Measurements from ENCODE around the gene PTPRD.

Gene PTPRD

GRCh38 chr9:8764051-8764450 is 1848.8 kb downstream of the PTPRD start:
- in situ Hi-C loops (cut with MboI; ENCODE audit: low sequenced_read_pairs), result no loop called here

DNA sequence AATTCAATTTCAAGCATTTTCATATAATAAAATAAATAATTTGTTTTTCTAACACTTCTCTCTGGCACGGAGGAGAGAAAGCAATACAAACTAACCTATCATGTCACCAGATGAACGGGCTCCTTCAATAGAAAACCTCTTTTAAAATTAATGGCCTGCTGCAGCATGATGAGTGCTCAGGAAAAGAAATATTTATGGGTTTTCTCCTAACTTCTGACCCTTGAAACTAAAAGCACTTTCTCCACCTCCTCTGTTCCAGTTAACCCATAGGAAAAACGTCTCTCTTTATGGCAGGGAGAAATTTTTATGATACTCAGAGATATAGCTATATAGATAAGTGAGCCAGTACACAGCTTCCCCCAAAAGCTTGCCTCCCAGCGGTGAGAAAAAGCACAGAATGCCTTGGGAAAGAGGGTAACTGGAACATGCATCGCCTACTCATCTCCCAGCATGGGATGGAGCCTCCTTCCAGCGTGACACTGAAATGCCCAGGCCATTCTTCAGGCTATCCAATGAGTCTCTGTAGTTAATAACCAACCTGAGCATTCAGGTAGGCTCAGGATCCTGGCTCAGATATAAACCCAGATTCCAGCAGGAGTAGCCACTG is 1850.2 kb downstream of the PTPRD start:
- in situ Hi-C loops (cut with MboI; ENCODE audit: low sequenced_read_pairs), result no loop called here

- in situ Hi-C loops (cut with MboI; ENCODE audit: low sequenced_read_pairs), result no loop called here
These were observed 1852.6 kb downstream of the PTPRD start for GRCh38 chr9:8760000-8760767.

DNA sequence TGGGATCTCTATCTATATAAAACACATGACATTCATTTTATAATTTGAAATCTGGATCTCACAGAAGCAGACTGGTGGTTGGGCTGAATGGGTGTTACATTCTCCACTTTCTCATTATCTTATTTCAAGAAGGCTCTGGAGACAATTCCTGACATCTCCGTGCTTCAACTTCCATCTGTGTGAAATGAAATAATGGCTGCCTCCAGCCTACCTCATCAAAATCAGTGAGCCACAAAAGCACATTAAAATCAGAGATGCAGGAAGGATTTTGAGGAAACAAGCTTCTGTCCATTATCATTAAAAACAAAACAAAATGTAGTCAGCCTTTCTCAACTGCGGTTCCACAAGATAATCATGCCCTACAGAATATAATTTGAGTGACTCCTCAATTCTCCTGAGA is 1854.9 kb downstream of the PTPRD start:
- in situ Hi-C loops (cut with MboI; ENCODE audit: low sequenced_read_pairs), result no loop called here

- in situ Hi-C loops (cut with MboI; ENCODE audit: low sequenced_read_pairs), result no loop called here
These were observed 1858.1 kb downstream of the PTPRD start for GRCh38 chr9:8754751-8755150.

GRCh38 chr9:8751406-8751930 is 1861.3 kb downstream of the PTPRD start:
- in situ Hi-C loops (cut with MboI; ENCODE audit: low sequenced_read_pairs), result no loop called here

- in situ Hi-C loops (cut with MboI; ENCODE audit: low sequenced_read_pairs), result no loop called here
These were observed 1862.2 kb downstream of the PTPRD start for GRCh38 chr9:8750639-8751051.

- in situ Hi-C loops (cut with MboI; ENCODE audit: low sequenced_read_pairs), result no loop called here
These were observed 1867.5 kb downstream of the PTPRD start for GRCh38 chr9:8745347-8745746.

- in situ Hi-C loops (cut with MboI; ENCODE audit: low sequenced_read_pairs), result no loop called here
These were observed 1873.9 kb downstream of the PTPRD start for GRCh38 chr9:8738945-8739344.

DNA sequence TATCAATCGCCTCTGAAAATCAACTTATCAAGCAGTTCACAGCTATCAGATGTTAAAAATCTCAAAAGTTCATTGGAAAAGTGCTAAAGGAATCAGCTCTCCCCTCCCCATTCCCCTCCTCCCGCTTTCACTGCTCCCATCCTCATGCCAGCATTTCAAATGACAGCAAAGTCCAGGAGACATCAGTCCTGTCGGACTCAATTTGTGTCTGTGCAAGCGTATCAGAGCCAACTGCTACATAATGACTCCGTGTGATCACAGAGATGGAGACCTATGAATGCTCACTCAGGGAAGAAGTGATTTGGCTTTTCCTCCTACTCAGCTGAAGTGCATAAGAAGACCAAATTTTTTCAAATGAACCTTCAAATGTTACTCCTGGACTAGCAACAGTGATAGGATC is 1876.0 kb downstream of the PTPRD start:
- in situ Hi-C loops (cut with MboI; ENCODE audit: low sequenced_read_pairs), result no loop called here

- in situ Hi-C loops (cut with MboI; ENCODE audit: low sequenced_read_pairs), result no loop called here
These were observed 1878.0 kb downstream of the PTPRD start for GRCh38 chr9:8734760-8735159.

GRCh38 chr9:8733131-8733954 is 1879.5 kb downstream of the PTPRD start:
- in situ Hi-C loops (cut with MboI; ENCODE audit: low sequenced_read_pairs), result no loop called here

GRCh38 chr9:8732367-8733075 is 1880.3 kb downstream of the PTPRD start:
- in situ Hi-C loops (cut with MboI; ENCODE audit: low sequenced_read_pairs), result no loop called here

GRCh38 chr9:8730618-8731017 is 1882.2 kb downstream of the PTPRD start:
- in situ Hi-C loops (cut with MboI; ENCODE audit: low sequenced_read_pairs), result no loop called here

DNA sequence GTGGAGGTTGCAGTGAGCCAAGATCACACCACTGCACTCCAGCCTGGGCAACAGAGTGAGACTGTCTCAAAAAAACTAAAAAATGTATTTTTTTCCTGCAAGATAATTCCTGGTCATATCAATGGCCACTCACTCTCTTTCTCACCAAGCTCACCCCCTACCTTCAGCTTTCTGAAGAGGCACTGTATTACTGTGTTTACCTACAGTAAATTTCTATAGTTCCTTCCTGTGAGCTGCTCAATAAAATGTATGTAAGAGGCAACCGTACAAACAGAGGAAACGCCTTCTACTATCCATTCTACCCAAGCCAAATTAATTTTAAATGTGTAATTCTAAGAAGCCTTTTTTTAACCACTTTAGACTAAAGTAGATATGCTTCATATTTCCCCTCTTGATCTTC is 1883.9 kb downstream of the PTPRD start:
- in situ Hi-C loops (cut with MboI; ENCODE audit: low sequenced_read_pairs), result no loop called here

DNA sequence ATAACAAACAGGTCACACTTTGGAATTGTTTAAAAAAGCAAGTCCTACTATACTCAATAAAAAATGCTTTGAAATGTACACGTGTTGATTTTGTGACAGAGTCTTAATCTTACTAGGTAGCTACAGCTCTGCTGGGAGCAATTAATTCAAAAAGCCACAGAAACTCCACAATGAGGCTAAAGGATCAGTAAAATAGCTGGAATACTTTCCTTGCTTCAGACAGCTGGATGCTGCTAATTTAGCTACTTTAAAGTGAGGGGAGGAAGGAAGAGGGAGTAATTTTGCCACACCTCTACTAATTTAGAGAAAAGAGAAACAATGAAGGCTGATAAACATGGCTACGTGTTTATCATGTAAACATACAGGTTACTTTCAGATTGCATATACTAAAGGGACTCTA is 1885.6 kb downstream of the PTPRD start:
- in situ Hi-C loops (cut with MboI; ENCODE audit: low sequenced_read_pairs), result no loop called here

DNA sequence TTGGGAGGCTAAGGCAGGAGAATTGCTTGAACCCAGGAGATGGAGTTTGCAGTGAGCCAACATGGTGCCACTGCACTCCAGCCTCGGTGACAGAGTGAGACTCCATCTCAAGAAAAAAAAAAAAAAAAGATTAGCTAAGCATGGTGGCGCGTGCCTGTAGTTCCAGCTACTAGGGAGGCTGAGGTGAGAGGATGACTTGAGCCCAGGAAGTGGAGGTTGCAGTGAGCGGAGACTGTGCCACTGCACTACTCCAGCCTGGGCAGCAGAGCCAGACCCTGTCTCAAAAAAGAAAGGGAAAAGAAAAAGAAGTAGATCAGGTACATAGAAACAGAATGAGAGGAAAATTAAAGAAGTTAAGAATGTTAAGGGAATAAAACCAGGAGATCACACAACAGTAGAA is 1886.1 kb downstream of the PTPRD start:
- in situ Hi-C loops (cut with MboI; ENCODE audit: low sequenced_read_pairs), result no loop called here

DNA sequence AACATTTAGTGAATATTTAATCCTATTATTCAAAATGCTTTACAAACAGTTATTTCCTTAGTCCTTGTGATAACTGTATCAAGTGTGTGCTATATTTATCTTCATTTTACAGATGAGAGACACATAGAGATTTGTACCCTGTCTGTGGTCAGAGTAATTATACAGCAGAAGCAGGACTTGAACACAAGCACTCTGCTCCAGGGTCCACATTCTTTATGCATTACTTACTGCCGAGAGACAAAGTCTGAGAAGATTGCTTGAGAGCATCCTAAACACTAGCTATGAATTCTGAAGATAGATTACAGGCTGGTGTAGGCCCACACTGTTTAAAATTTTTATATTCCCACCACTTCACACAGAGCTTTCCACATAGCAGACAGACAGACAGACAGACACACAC is 1887.2 kb downstream of the PTPRD start:
- in situ Hi-C loops (cut with MboI; ENCODE audit: low sequenced_read_pairs), result no loop called here

DNA sequence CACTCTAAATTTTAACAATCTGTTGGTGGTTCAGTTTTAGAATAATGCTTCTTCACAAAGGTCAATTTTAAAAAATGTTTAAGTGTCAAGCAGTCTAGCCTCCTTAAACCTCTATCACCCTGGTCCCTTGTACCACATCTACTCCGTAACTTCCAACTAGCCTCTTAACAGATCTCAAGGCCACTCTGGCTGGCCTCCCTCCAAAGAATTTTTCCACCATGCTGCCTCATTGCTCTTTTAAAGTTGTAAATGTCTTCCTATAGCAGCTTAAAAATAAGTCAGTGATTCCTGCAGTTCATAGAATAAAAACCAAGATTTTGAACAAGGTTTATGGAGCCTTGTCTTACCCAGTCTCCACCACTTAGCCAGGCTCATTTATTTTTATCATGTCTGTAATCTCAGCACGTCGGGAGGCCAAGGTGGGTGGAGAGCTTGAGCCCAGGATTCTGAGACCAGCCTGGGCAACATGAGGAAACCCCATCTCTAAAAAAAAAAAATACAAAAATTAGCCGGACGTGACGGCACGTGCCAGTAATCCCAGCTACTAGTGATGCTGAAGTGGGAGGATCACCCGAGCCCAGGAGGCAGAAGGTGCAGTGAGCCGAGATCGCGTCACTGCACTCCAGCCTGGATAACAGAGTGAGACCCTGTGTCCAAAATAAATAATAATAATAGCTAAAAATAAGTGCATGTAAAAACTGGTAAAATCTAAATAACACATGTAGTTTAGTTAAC is 1888.4 kb downstream of the PTPRD start:
- in situ Hi-C loops (cut with MboI; ENCODE audit: low sequenced_read_pairs), result no loop called here

GRCh38 chr9:8723195-8723594 is 1889.6 kb downstream of the PTPRD start:
- in situ Hi-C loops (cut with MboI; ENCODE audit: low sequenced_read_pairs), result no loop called here
